PFSK-1 (cell line): ENCODE measurements around the gene GALNT18.

Experiments used
- FOXP2 ChIP-seq: optimal IDR thresholded peaks from 2 replicates; pipeline ENCODE3; 2011; ENCODE audit warnings: borderline replicate concordance, control low read depth, inconsistent platforms; ENCODE audit not compliant: insufficient read depth; ENCODE audit errors: extremely low read length, extremely low read depth
- POLR2AphosphoS5 ChIP-seq: IDR thresholded peaks from 2 replicates; pipeline ENCODE4 v1.6.1; 2012; ENCODE audit warnings: low read depth, mild to moderate bottlenecking, control low read depth, low read length, moderate library complexity

GRCh38 chr11:11459578-11459977 is 162.2 kb downstream of the GALNT18 start:
- TF ChIP-seq POLR2AphosphoS5: no peak
- TF ChIP-seq FOXP2: no peak
